Activated CD4-positive, alpha-beta T cell treated with anti-CD3 and anti-CD28 coated beads, Interleukin-2, Interleukin-4, amounts not matched to agents 100 ng/mL and 50 ng/mL, durations not matched to agents 16 hours and 8 hours (primary cell): ENCODE measurements around the gene PYCR2.

Experiments used
- DNase-seq: peaks from one replicate; pipeline ENCODE4 v3.0.0-alpha.2; 2020; ENCODE audit warnings: low spot score

Gene PYCR2

DNA sequence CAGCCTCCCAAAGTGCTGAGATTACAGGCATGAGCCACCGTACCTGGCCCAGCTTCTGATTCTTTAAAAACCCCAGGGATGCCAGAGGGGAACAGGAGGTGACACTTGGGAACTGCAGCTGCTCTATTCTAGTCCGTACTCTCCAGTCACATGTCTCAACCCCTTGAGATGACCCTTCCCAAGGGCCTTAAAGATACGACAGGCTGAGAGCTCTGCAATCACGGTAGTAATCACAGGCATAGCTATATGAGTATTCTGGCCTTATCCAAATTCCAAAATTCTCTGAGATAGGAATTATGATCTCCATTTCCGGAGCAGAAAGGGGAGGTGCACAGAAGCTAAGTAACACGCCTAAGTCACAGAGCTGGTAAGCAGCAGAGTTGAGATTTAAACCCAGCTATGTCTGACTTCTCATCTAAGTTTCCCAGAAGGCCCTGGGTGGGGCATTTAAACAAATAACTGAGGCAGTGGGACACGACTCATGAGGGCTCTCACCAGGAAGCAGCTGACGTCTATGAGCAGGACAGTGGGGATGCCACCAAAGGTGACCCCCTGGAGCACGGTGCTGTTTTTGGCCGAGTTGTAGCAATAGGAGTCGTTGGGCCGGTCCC, 47.0 kb downstream of the PYCR2 start:
- DNase-seq: no peak

- DNase-seq: no peak
Measured at GRCh38 chr1:225875044-225875815, 48.8 kb downstream of the PYCR2 start.

DNA sequence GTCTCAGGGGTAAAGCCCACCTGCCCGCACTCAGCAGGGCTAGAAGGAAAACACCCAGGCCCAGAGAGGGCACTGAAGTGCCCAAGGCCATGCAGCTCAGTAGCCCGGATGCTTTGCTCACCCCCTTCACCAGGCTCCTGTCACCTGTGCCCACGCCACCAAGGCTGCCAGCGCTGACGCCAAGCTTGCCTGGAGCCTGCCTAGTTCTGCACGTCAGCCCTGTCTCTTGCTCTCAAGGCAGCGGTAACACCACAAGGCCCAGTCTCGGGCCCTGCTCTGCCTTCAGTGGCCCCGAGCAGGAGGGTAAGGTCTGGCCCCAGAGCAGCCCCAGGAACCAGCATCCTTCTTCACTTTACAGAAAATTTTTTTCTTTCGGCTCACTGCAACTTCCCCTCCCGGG, 49.6 kb downstream of the PYCR2 start:
- DNase-seq: no peak

- DNase-seq: no peak
Measured at GRCh38 chr1:225873281-225873850, 50.7 kb downstream of the PYCR2 start.

DNA sequence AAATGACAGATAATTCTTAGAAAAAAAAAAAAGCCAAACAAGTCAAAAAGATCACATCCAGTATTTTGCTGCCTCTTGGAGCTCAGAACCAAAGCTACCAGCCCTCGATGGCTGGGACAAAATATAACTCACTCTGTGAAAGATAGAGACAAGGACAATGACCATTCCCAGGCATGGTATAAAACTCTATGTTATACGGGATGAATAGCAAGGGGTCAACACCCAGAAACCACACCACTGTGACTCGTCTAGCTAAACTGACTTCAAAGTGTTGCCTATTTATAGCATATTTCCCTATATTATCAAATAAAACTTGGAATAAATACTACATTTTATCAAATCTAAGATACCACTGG, 52.0 kb downstream of the PYCR2 start:
- DNase-seq: no peak

GRCh38 chr1:225871359-225872074, 52.5 kb downstream of the PYCR2 start:
- DNase-seq: no peak

GRCh38 chr1:225870911-225871310, 53.1 kb downstream of the PYCR2 start:
- no peak for DNase-seq
